ENCODE data around the gene EPHB1. TPM values are rescaled to one million over a fixed set of nuclear protein-coding genes. Genes with fewer than 3 reads are reported as not detected.
A peak's percentile ranks its signal among the peaks of the same experiment; 100 is the strongest.

EPHB1 gene
- total RNA-seq, 2 donors from 2014 or later: 0.68 to 0.71 TPM

GRCh38 chr3:134797741-134798451 is 2.8 kb downstream of the EPHB1 start:
- H3K36me3 ChIP-seq: no peaks in the 10 kb centered on the region
- no peak for DNase-seq (ENCODE audit: low spot score)
- TF ChIP-seq, protein P1, sequence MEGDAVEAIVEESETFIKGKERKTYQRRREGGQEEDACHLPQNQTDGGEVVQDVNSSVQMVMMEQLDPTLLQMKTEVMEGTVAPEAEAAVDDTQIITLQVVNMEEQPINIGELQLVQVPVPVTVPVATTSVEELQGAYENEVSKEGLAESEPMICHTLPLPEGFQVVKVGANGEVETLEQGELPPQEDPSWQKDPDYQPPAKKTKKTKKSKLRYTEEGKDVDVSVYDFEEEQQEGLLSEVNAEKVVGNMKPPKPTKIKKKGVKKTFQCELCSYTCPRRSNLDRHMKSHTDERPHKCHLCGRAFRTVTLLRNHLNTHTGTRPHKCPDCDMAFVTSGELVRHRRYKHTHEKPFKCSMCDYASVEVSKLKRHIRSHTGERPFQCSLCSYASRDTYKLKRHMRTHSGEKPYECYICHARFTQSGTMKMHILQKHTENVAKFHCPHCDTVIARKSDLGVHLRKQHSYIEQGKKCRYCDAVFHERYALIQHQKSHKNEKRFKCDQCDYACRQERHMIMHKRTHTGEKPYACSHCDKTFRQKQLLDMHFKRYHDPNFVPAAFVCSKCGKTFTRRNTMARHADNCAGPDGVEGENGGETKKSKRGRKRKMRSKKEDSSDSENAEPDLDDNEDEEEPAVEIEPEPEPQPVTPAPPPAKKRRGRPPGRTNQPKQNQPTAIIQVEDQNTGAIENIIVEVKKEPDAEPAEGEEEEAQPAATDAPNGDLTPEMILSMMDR (IDR thresholded peaks at IDR 0.05): no peak
- no peak overlapping the region for H3K4me3 ChIP-seq
- no peak overlapping the region for H3K27ac ChIP-seq
- peaks cover 19 to 41% of the 10 kb centered on the region in 2 donors for H3K4me1 ChIP-seq (ENCODE audit: control insufficient read depth in 1 of 2, low read depth in 2 of 2)
- H3K27me3 ChIP-seq (replicated peaks; ENCODE audit: insufficient read depth): no peaks in the 10 kb centered on the region
- H3K9me3 ChIP-seq: no peaks in the 10 kb centered on the region
- no peak for ATAC-seq (ENCODE audit: insufficient number of reproducible peaks, low FRiP score, low read depth)

GRCh38 chr3:134798681-134799311 is 3.7 kb downstream of the EPHB1 start:
- Histone ChIP-seq H3K36me3 (no peaks in the 10 kb centered on the region), H3K9me3 (no peaks in the 10 kb centered on the region), H3K27me3 (replicated peaks; ENCODE audit: insufficient read depth) (no peaks in the 10 kb centered on the region), H3K4me1 (ENCODE audit: control insufficient read depth in 1 of 2, low read depth in 2 of 2) (peaks cover 19 to 41% of the 10 kb centered on the region in 2 donors), H3K27ac (no peak overlapping the region), H3K4me3 (no peak overlapping the region)
- TF ChIP-seq, protein P1 (IDR thresholded peaks at IDR 0.05): no peak
- DNase-seq (ENCODE audit: low spot score): no peak
- ATAC-seq (ENCODE audit: insufficient number of reproducible peaks, low FRiP score, low read depth): no peak

GRCh38 chr3:134799393-134799792 is 4.3 kb downstream of the EPHB1 start:
- Histone ChIP-seq H3K27me3 (replicated peaks; ENCODE audit: insufficient read depth) (no peaks in the 10 kb centered on the region), H3K9me3 (no peaks in the 10 kb centered on the region), H3K27ac (no peak overlapping the region), H3K4me3 (no peak overlapping the region), H3K36me3 (no peaks in the 10 kb centered on the region), H3K4me1 (ENCODE audit: control insufficient read depth in 1 of 2, low read depth in 2 of 2) (peaks cover 19 to 41% of the 10 kb centered on the region in 2 donors)
- DNase-seq (ENCODE audit: low spot score): no peak
- TF ChIP-seq, protein P1 (IDR thresholded peaks at IDR 0.05): peak; percentile 31
- ATAC-seq (ENCODE audit: insufficient number of reproducible peaks, low FRiP score, low read depth): no peak

DNA sequence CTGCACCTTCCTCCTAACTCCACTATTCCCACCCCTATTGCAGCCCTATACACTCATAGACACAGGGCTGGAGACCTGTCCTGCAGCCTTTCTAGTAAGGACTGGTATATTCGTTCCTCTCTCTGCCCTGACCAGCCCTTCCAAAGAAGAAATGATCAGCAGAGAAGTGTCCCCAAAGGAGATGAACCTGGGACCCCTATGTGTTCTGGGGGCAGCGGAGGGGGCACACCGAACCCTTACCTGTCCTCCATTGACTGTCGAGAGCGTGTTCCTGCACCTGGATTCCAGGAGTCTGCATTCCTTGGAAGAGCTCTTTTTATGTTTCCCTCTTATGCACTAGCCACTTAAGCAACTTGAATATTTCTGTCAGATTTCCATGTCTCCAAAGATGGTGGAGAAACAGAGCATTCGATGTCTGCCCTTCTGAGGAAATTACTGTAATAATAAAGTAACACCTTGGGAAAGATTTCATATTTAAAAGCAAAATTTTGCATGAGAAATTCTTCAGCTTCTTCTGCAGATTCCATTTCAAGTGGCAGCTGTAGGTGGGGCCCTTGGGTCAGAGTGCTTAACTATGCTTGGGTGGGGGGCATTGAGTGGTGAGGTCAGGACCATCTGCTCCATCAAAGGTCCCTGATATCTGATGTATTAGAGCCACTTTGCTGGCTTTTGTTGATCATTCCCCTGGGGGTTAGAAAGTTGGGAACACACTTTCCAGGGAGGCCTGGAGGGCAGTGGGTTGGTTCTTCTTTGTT is 6.3 kb downstream of the EPHB1 start:
- no peak overlapping the region for H3K4me3 ChIP-seq
- no peaks in the 10 kb centered on the region for H3K36me3 ChIP-seq
- TF ChIP-seq, protein P1 (IDR thresholded peaks at IDR 0.05): no peak
- no peak for ATAC-seq (ENCODE audit: insufficient number of reproducible peaks, low FRiP score, low read depth)
- H3K27ac ChIP-seq: no peak overlapping the region
- no peaks in the 10 kb centered on the region for H3K9me3 ChIP-seq
- H3K27me3 ChIP-seq (replicated peaks; ENCODE audit: insufficient read depth): no peaks in the 10 kb centered on the region
- H3K4me1 ChIP-seq (ENCODE audit: control insufficient read depth in 1 of 2, low read depth in 2 of 2): peaks cover 12 to 32% of the 10 kb centered on the region in 2 donors
- no peak for DNase-seq (ENCODE audit: low spot score)

DNA sequence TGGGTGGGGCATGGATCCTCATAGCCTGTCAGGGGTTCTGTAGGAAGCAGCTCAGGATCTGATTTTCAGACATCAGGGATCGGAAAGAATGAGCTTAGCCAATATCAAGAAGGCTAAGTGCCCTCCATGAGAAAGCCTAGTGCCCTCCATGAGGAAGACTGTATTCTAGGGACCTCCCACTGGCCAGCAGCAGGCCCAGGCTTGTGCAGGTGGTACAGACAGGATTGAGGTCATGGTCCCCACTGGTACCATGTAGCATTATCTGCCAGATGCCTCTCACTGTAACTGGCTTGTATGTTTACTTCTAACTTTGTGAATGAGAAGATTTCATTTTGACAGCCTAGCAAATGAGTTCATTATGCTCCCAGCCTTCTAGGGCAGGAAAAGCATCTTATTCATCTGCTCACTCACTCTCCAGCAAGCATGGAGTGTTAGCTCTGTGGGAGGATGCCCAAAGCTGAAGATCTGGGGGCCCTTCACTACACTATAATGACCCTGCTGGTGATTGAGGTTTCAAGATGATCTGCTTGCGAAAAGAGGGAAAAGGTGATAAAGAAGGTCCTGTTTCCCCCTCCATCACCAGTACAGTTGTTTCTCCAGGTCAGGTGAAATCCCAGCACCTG is 7.5 kb downstream of the EPHB1 start:
- no peaks in the 10 kb centered on the region for H3K27me3 ChIP-seq (replicated peaks; ENCODE audit: insufficient read depth)
- ATAC-seq (ENCODE audit: insufficient number of reproducible peaks, low FRiP score, low read depth) (no peak), DNase-seq (ENCODE audit: low spot score) (no peak)
- H3K9me3 ChIP-seq: no peaks in the 10 kb centered on the region
- TF ChIP-seq, protein P1 (IDR thresholded peaks at IDR 0.05): no peak
- H3K36me3 ChIP-seq: no peaks in the 10 kb centered on the region
- no peak overlapping the region for H3K4me3 ChIP-seq
- H3K4me1 ChIP-seq (ENCODE audit: control insufficient read depth in 1 of 2, low read depth in 2 of 2): peaks cover 7 to 21% of the 10 kb centered on the region in 2 donors
- no peak overlapping the region for H3K27ac ChIP-seq
